AG08396 (cell line): ENCODE data around the gene PKD1.
A peak's percentile ranks its signal among the peaks of the same experiment; 100 is the strongest.

ENCODE experiments used
- DNase-seq: peaks from one replicate; pipeline ENCODE4 v3.0.0; 2012; ENCODE audit warnings: low spot score, mixed read lengths

Gene PKD1

DNA sequence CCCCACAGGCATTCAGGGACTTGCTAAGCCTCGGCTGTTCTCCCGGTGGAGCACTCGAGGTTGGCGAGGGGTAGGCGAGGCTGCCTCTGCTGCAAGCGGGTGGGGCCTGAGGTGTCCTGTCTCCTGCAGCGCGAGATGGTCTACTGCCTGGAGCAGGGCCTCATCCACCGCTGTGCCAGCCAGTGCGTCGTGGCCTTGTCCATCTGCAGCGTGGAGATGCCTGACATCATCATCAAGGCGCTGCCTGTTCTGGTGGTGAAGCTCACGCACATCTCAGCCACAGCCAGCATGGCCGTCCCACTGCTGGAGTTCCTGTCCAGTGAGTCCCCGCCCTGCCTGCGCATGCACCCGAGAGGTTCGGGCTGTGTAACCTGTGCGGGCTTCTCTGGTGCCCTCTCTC is 61.6 kb downstream of the PKD1 start:
- DNase-seq = no peak

GRCh38 chr16:2072926-2073325 is 62.8 kb downstream of the PKD1 start:
- no peak for DNase-seq

- no peak for DNase-seq
Observed at GRCh38 chr16:2071454-2072202, 64.1 kb downstream of the PKD1 start.

- no peak for DNase-seq
Observed at GRCh38 chr16:2070576-2071453, 64.9 kb downstream of the PKD1 start.

DNA sequence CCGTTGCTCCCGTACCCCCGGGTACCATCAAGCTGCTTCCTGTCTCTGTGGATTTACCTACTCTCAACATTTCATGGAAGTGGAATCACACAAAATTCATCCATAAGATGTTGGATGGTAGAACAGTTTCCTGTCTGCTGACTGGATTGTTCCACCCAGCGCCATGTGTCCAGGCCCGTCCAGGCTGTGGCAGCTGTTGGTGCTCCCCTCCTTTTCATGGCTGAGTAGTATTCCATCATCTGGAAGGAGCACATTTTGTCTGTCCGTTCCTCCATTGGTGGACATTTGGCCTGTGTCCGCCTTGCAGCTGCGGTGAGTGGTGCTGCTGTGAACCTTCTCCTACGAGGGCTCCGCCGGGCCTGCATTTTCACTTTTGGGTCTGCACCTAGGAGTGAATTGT is 69.6 kb downstream of the PKD1 start:
- no peak for DNase-seq

GRCh38 chr16:2064368-2064945 is 71.2 kb downstream of the PKD1 start:
- no peak for DNase-seq

- DNase-seq = no peak
Observed at GRCh38 chr16:2063861-2064260, 71.8 kb downstream of the PKD1 start.

DNA sequence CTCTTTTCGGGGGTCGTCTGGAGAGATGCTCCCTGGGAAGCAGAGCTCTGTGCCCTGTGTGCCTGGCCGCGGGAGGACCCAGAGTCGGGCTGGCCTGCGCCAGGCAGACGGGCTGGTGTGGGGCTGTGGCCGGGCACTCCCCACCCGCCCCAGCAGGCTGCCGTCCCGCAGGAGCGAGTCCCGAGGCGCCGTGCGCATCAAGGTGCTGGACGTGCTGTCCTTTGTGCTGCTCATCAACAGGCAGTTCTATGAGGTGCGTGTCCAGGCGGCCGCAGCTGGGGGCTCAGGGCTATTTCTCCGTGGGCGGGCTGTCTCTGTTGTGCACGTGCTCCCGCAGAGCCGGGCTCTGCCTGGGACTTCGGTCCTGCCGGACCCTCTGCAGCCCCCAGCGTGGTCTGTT is 72.9 kb downstream of the PKD1 start:
- no peak for DNase-seq

GRCh38 chr16:2061526-2061925 is 74.2 kb downstream of the PKD1 start:
- no peak for DNase-seq

DNA sequence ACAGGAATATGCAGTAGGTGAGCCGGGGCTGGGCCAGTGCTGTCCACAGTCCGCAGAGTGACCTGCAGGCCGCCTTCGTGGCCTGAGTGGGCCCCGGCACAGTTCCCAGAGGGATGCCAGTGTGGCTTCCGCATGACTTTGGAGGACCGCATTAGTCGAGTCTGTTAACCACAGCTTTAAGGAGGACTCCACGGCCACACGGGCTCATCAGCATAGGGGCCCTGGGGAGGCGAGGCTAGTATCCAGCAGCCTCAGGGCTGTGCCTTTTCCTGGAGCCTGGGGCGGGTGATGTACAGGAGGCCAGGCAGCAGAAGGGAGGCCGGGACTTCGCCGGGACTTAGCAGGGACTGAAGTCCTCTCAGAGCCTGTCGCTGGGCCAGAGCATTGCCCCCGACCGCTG is 74.7 kb downstream of the PKD1 start:
- DNase-seq = no peak

- no peak for DNase-seq
Observed at GRCh38 chr16:2060346-2060745, 75.4 kb downstream of the PKD1 start.

GRCh38 chr16:2058872-2059271 is 76.8 kb downstream of the PKD1 start:
- DNase-seq = no peak

DNA sequence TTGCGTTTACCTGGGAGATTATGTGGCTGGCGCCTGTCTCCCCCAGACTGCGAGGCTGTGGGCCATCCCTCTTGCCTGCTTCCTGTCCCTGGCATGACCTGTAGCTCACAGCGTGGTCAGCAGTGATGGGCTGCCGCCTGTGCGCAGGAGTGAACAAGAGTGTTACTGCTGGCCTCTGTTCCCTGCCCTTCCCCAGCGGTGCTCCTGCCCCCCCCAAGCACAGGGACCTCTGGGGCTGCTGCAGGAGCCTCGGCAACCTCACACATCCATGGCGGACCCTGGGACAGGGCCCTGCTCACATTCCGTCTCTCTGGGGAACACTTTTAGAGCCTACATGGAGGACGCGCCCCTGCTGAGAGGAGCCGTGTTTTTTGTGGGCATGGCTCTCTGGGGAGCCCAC is 77.3 kb downstream of the PKD1 start:
- DNase-seq = no peak

GRCh38 chr16:2057438-2057837 is 78.3 kb downstream of the PKD1 start:
- no peak for DNase-seq

DNA sequence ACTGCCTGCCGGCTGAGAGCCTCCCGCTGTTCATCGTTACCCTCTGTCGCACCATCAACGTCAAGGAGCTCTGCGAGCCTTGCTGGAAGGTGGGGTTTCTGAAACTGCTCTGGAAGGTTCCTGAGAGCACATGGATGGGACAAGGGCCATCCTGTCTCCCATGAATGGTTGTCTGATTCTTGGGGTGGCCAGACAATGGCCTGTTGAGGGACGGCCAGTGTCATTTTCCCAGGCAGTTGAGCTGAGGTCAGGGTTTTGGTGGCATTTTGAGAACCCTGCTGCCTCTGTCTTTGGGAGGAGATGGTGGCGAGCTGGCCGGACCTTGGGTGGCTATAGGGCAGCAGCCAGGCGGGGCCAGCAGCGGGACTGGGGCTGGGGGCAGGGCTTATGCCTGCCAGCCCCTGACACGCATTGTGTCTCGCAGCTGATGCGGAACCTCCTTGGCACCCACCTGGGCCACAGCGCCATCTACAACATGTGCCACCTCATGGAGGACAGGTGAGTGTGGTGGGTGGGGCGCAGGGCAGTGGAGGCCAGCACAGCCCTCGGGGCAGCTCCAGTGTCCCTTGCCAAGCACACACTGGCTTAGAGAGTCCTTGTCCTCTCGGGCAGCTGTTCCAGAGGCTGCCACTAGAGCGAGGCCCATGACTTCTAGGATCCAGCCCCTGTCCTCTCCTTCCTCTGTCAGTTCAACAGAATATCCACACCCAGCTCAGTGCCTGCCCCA is 78.9 kb downstream of the PKD1 start:
- no peak for DNase-seq

DNA sequence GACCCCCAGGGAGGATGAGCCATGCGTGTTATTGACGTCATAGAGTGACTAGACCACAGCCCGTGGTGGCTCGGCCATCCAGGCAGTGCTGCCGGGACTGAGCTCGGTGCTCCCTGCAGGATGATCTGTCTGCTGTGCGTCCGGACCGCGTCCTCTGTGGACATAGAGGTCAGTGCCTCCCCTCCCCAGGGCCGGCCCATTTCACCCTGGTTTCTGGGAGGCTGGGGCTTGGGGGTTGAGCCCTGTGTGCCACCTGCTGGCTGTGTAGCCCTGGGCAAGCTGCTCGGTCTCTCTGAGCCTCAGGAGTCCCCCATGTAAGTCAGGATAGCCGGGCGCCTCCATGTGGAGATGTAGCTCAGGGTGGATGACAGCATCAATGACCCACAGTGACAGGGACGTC is 79.6 kb downstream of the PKD1 start:
- no peak for DNase-seq

DNA sequence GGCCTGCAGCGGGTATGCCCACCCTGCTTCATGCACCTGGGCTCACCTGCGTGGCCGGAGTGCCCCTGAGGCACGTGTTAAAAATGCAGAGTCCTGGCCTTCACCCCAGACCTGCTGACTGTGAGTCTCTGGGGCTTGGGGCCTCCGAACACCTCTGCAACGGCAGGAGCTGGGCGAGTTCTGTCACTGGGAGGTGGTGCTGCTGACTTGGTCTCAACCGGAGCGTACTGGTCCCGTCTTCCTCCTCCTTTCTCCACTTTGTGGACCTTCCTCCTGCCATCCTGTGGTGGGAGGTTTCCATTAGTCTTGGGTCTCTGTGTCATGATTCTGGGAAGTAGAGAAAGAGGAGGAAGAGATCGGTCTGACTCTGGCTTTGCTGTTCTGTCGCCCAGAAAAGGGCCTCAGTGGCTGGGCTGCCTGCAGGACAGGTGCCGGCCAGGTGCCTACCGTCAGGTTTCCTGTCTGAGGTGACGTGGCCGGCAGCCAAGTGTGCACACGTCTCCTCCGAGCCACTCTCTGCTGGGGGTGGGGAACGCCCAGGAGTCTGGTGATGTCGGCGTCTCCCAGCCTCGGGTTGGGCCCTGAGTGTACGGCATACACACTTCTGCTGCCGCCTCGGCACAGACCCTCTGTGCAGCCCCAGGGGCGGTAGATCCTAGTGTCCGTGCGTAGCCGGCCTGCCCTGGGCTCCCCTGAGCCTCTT is 81.0 kb downstream of the PKD1 start:
- no peak for DNase-seq

GRCh38 chr16:2053897-2054296 is 81.8 kb downstream of the PKD1 start:
- no peak for DNase-seq

DNA sequence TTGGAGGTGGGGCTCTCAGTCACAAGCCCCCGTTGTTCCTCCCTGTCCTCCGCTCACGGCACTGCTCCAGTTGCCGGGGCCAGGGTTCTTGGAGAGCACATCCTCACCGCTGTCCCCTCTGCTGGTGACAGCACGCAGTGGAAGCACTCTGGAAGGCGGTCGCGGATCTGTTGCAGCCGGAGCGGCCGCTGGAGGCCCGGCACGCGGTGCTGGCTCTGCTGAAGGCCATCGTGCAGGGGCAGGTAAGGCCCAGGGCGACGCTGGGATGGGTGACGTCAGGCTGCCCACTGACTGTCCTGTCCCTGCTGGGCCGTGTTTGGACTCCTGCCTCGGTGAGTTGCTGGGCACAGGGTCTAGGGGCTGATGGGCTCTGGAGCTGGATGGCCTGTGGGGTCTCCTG is 82.5 kb downstream of the PKD1 start:
- no peak for DNase-seq

GRCh38 chr16:2048116-2048543 is 87.6 kb downstream of the PKD1 start:
- peak; percentile 43 for DNase-seq

GRCh38 chr16:2047330-2048115 is 88.2 kb downstream of the PKD1 start, which contains the start of the genes NTHL1 and TSC2:
TSS of gene NTHL1 (minus strand) at chr16:2047834. CDS start at chr16:2047823, 11 bp downstream.
TSS of gene TSC2 (plus strand) at chr16:2047985. CDS start at chr16:2048616, 631 bp downstream.
- peak; percentile 99 for DNase-seq
